ENCODE measurements around the gene CHMP2A.

Gene CHMP2A

DNA sequence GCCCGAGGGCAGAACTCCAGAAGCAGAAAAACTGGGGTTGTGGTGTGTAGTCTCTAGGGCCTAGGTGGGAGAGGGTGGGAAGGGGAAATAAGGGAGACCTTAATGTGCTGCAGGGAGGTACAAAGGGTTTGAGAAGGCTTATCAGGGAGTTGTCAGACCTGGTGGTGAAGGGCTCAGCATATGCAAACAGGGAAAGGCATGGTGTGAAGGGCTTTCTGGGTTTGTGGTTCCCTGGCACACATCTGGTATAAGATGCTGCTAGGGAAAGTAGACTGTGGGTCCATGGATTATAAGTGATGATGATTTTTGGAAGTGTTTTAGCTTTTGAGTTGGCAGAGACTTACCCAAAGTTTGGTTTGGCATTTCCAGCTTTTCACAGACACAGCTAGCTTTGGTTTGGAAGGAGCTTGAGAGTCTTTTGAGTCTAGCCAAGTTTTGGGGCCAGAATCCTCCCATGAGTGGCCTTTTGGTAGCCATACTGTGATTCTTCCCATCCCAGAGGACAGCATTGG lies 8.8 kb downstream of the CHMP2A start:
- DNase-seq = no peak
- Histone ChIP-seq H3K27ac (ENCODE audit: low read length, poor library complexity, severe bottlenecking) (no peak overlapping the region), H4K8ac (ENCODE audit: low read length) (no peak overlapping the region)

GRCh38 chr19:58545286-58546018 lies 9.5 kb downstream of the CHMP2A start:
- Histone ChIP-seq H3K27me3 (ENCODE audit: control insufficient read depth in 1 of 2, insufficient read depth in 1 of 2, low read length in 2 of 2) (peaks cover under 1 to 12% of the 10 kb centered on the region in 2 experiments), H3K4me3 (ENCODE audit: insufficient read depth in 1 of 2, low read depth in 1 of 2, low read length in 2 of 2) (peak overlapping the region; percentile 88 to 96), H3K4ac (ENCODE audit: low read depth in 1 of 2, low read length in 2 of 2) (peak overlapping the region; percentile 51 to 56), H4K91ac (ENCODE audit: low read length) (no peak overlapping the region), H3K9ac (ENCODE audit: low read length) (peak overlapping the region; percentile 94), H3K4me2 (ENCODE audit: low read length, poor library complexity, severe bottlenecking) (peak overlapping the region; percentile 65), H3K18ac (ENCODE audit: low read depth in 1 of 2, low read length in 2 of 2) (peak overlapping the region in 1 of 2 experiments; percentile 71), H2BK120ac (ENCODE audit: low read depth, low read length) (no peak overlapping the region), H2BK12ac (ENCODE audit: low read length in 2 of 2) (no peak overlapping the region), H2AK5ac (ENCODE audit: low read length, severe bottlenecking) (no peak overlapping the region), H3K9me3 (ENCODE audit: control insufficient read depth, low read length) (no peaks in the 10 kb centered on the region), H3K23ac (ENCODE audit: low read length in 2 of 2) (peak overlapping the region in 1 of 2 experiments; percentile 94), H3K27ac (ENCODE audit: low read length, poor library complexity, severe bottlenecking) (no peak overlapping the region), H3K79me1 (replicated peaks; ENCODE audit: low read length, poor library complexity, severe bottlenecking) (peaks cover 8% of the 10 kb centered on the region), H2BK15ac (ENCODE audit: low read depth, poor library complexity, severe bottlenecking) (no peak overlapping the region), H4K8ac (ENCODE audit: low read length) (no peak overlapping the region), H3K36me3 (ENCODE audit: control insufficient read depth in 1 of 2, insufficient read depth in 2 of 2, low read depth in 1 of 2, low read length in 2 of 2) (peaks cover 45 to 47% of the 10 kb centered on the region in 2 experiments), H3K4me1 (ENCODE audit: control insufficient read depth, insufficient read depth, low read depth, low read length) (peaks cover 23% of the 10 kb centered on the region), H3K14ac (ENCODE audit: low read length in 2 of 2) (peak overlapping the region in 1 of 2 experiments; percentile 79), H2BK5ac (ENCODE audit: low read depth, low read length, poor library complexity, severe bottlenecking) (no peak overlapping the region), H2AFZ (ENCODE audit: low read depth, low read length) (no peak overlapping the region)
- DNase-seq = no peak
- 9% methylated on average over 21 of the region's 21 CpGs for WGBS

More for the DNA sequence above, 8.8 kb downstream of the CHMP2A start:
- Histone ChIP-seq H3K23ac (ENCODE audit: low read length in 2 of 2) (peak overlapping the region in 1 of 2 experiments; percentile 91), H3K36me3 (ENCODE audit: control insufficient read depth in 1 of 2, insufficient read depth in 2 of 2, low read depth in 1 of 2, low read length in 2 of 2) (peaks cover 52 to 53% of the 10 kb centered on the region in 2 experiments), H3K27me3 (ENCODE audit: control insufficient read depth in 1 of 2, insufficient read depth in 1 of 2, low read length in 2 of 2) (peaks cover 0 to 9% of the 10 kb centered on the region in 2 experiments), H3K9ac (ENCODE audit: low read length) (peak overlapping the region; percentile 94), H2BK15ac (ENCODE audit: low read depth, poor library complexity, severe bottlenecking) (no peak overlapping the region), H2BK120ac (ENCODE audit: low read depth, low read length) (no peak overlapping the region), H2BK12ac (ENCODE audit: low read length in 2 of 2) (no peak overlapping the region), H3K18ac (ENCODE audit: low read depth in 1 of 2, low read length in 2 of 2) (no peak overlapping the region), H3K4ac (ENCODE audit: low read depth in 1 of 2, low read length in 2 of 2) (no peak overlapping the region), H3K4me2 (ENCODE audit: low read length, poor library complexity, severe bottlenecking) (peak overlapping the region; percentile 65), H3K4me1 (ENCODE audit: control insufficient read depth, insufficient read depth, low read depth, low read length) (peaks cover 23% of the 10 kb centered on the region), H4K91ac (ENCODE audit: low read length) (no peak overlapping the region), H3K9me3 (ENCODE audit: control insufficient read depth, low read length) (no peaks in the 10 kb centered on the region), H3K14ac (ENCODE audit: low read length in 2 of 2) (no peak overlapping the region), H2BK5ac (ENCODE audit: low read depth, low read length, poor library complexity, severe bottlenecking) (no peak overlapping the region), H2AFZ (ENCODE audit: low read depth, low read length) (no peak overlapping the region), H3K79me1 (replicated peaks; ENCODE audit: low read length, poor library complexity, severe bottlenecking) (peaks cover 9% of the 10 kb centered on the region), H2AK5ac (ENCODE audit: low read length, severe bottlenecking) (no peak overlapping the region), H3K4me3 (ENCODE audit: insufficient read depth in 1 of 2, low read depth in 1 of 2, low read length in 2 of 2) (peak overlapping the region; percentile 88 to 96)
- 40% methylated on average over 1 of the region's 1 CpG for WGBS

GRCh38 chr19:58544591-58545285 lies 10.2 kb downstream of the CHMP2A start:
- Histone ChIP-seq H3K79me1 (replicated peaks; ENCODE audit: low read length, poor library complexity, severe bottlenecking) (peaks cover 2% of the 10 kb centered on the region), H3K4me2 (ENCODE audit: low read length, poor library complexity, severe bottlenecking) (peak overlapping the region; percentile 65), H3K14ac (ENCODE audit: low read length in 2 of 2) (peak overlapping the region in 1 of 2 experiments; percentile 96), H2AK5ac (ENCODE audit: low read length, severe bottlenecking) (no peak overlapping the region), H4K8ac (ENCODE audit: low read length) (peak overlapping the region; percentile 74), H3K36me3 (ENCODE audit: control insufficient read depth in 1 of 2, insufficient read depth in 2 of 2, low read depth in 1 of 2, low read length in 2 of 2) (peaks cover 38 to 40% of the 10 kb centered on the region in 2 experiments), H2BK5ac (ENCODE audit: low read depth, low read length, poor library complexity, severe bottlenecking) (peak overlapping the region; percentile 74), H3K27me3 (ENCODE audit: control insufficient read depth in 1 of 2, insufficient read depth in 1 of 2, low read length in 2 of 2) (peaks cover 4 to 16% of the 10 kb centered on the region in 2 experiments), H3K4me1 (ENCODE audit: control insufficient read depth, insufficient read depth, low read depth, low read length) (peaks cover 23% of the 10 kb centered on the region), H3K18ac (ENCODE audit: low read depth in 1 of 2, low read length in 2 of 2) (peak overlapping the region; percentile 95 to 100), H2BK120ac (ENCODE audit: low read depth, low read length) (peak overlapping the region; percentile 54), H3K23ac (ENCODE audit: low read length in 2 of 2) (peak overlapping the region; percentile 86 to 96), H2BK12ac (ENCODE audit: low read length in 2 of 2) (peak overlapping the region in 1 of 2 experiments; percentile 72), H4K91ac (ENCODE audit: low read length) (peak overlapping the region; percentile 94), H3K9ac (ENCODE audit: low read length) (peak overlapping the region; percentile 94), H3K4ac (ENCODE audit: low read depth in 1 of 2, low read length in 2 of 2) (peak overlapping the region; percentile 73 to 96), H2BK15ac (ENCODE audit: low read depth, poor library complexity, severe bottlenecking) (peak overlapping the region; percentile 99), H3K4me3 (ENCODE audit: insufficient read depth in 1 of 2, low read depth in 1 of 2, low read length in 2 of 2) (peak overlapping the region; percentile 88 to 96), H2AFZ (ENCODE audit: low read depth, low read length) (peak overlapping the region; percentile 81), H3K9me3 (ENCODE audit: control insufficient read depth, low read length) (no peaks in the 10 kb centered on the region), H3K27ac (ENCODE audit: low read length, poor library complexity, severe bottlenecking) (no peak overlapping the region)
- 1% methylated on average over 42 of the region's 92 CpGs for WGBS
- DNase-seq = peak; percentile 56

Data from mesenchymal stem cell (in vitro differentiated cells and primary cell).